Cardiac muscle cell (in vitro differentiated cells and primary cell): ENCODE data around the gene KLHL8. TPM values are rescaled to one million over a fixed set of nuclear protein-coding genes. Genes with fewer than 3 reads are reported as not detected.

Source experiments
- DNase-seq, 2 donors: peaks; one replicate each; pipeline versions ENCODE4 v3.0.0 to v3.0.0-alpha.2; 2010 to 2017; ENCODE audit warnings: low read depth in 1 of 2, low spot score in 1 of 2
- H3K27ac ChIP-seq: fragments of 200-600 bp; sonication (generic); 2 replicates; pipeline ENCODE4 v1.5.1; 2016
- H3K27me3 ChIP-seq: fragments of 200-600 bp; sonication (generic); 2 replicates; pipeline ENCODE4 v1.6.0; 2016; ENCODE audit warnings: control low read depth
- H3K36me3 ChIP-seq: fragments of 200-600 bp; sonication (generic); 2 replicates; pipeline ENCODE4 v1.5.1; 2016; ENCODE audit warnings: control low read depth
- H3K4me1 ChIP-seq: fragments of 200-600 bp; sonication (generic); 2 replicates; pipeline ENCODE4 v1.8.1; 2017; ENCODE audit warnings: low read depth, mild to moderate bottlenecking, mixed run types
- H3K4me3 ChIP-seq: fragments of 200-600 bp; sonication (generic); 2 replicates; pipeline ENCODE4 v1.5.1; 2016; ENCODE audit warnings: mild to moderate bottlenecking
- H3K9me3 ChIP-seq: fragments of 200-600 bp; sonication (generic); 2 replicates; pipeline ENCODE4 v1.5.1; 2017; ENCODE audit warnings: low read depth, mild to moderate bottlenecking, control low read depth
- CTCF ChIP-seq: IDR thresholded peaks from 2 replicates; pipeline ENCODE4 v1.5.1; 2012; ENCODE audit warnings: low read depth, mild to moderate bottlenecking, low read length
- polyA plus RNA-seq: library from polyadenylated mRNA; unstranded; fragments of >200 nt; fragmentation: Nextera tagmentation; extraction: Ambion mirVana; gene quantifications from 2 replicates; pipeline ENCODE4 v1.2.1, GENCODE V29; 2016
- total RNA-seq: library from RNA; depleted of rRNA; stranded (reverse); fragments of >200 nt; gene quantifications from 2 replicates; pipeline ENCODE4 v1.2.3, GENCODE V29; 2016

Gene KLHL8
- total and polyA plus RNA-seq, 2 experiments from 2014 or later, result 5.4 to 8.0 TPM

GRCh38 chr4:87179751-87180150, 40.7 kb downstream of the KLHL8 start:
- H3K36me3 ChIP-seq, result no peaks in the 10 kb centered on the region
- DNase-seq, result peak in 1 of 2 donors; percentile 69
- no peak overlapping the region for H3K27ac ChIP-seq
- no peak for TF ChIP-seq CTCF
- no peaks in the 10 kb centered on the region for H3K9me3 ChIP-seq
- H3K27me3 ChIP-seq, result no peaks in the 10 kb centered on the region
- no peak overlapping the region for H3K4me3 ChIP-seq
- H3K4me1 ChIP-seq, result no peaks in the 10 kb centered on the region

GRCh38 chr4:87174672-87175071, 45.7 kb downstream of the KLHL8 start:
- Histone ChIP-seq H3K4me3 (no peak overlapping the region), H3K27me3 (no peaks in the 10 kb centered on the region), H3K4me1 (no peaks in the 10 kb centered on the region), H3K27ac (no peak overlapping the region), H3K36me3 (no peaks in the 10 kb centered on the region), H3K9me3 (no peaks in the 10 kb centered on the region)
- TF ChIP-seq CTCF, result no peak
- no peak for DNase-seq

DNA sequence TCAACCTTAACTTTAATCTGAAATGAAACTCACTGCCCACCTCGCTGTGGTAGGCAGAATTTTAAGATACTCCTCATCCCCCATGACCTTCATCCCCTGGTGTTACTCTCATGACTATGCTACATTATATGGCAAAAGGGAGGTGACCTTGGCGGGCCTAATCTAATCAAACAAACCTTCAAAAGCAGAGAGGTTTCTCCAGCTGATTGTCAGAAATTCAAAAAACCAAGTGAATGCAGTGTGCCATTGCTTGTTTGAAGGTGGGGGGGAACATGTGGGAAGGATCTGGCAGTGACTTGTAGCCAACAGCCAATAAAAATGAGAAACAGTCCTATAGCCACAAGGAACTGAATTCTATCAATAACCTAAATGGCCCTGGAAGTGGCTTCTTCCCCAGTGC, 48.5 kb downstream of the KLHL8 start:
- no peak overlapping the region for H3K27ac ChIP-seq
- no peak for DNase-seq
- H3K36me3 ChIP-seq, result no peaks in the 10 kb centered on the region
- H3K27me3 ChIP-seq, result no peaks in the 10 kb centered on the region
- no peak for TF ChIP-seq CTCF
- no peaks in the 10 kb centered on the region for H3K9me3 ChIP-seq
- H3K4me1 ChIP-seq, result no peaks in the 10 kb centered on the region
- H3K4me3 ChIP-seq, result no peak overlapping the region

GRCh38 chr4:87166296-87166854, 54.0 kb downstream of the KLHL8 start:
- Histone ChIP-seq H3K4me1 (no peaks in the 10 kb centered on the region), H3K27me3 (no peaks in the 10 kb centered on the region), H3K9me3 (no peaks in the 10 kb centered on the region), H3K27ac (no peak overlapping the region), H3K36me3 (no peaks in the 10 kb centered on the region), H3K4me3 (no peak overlapping the region)
- no peak for TF ChIP-seq CTCF
- DNase-seq, result no peak

DNA sequence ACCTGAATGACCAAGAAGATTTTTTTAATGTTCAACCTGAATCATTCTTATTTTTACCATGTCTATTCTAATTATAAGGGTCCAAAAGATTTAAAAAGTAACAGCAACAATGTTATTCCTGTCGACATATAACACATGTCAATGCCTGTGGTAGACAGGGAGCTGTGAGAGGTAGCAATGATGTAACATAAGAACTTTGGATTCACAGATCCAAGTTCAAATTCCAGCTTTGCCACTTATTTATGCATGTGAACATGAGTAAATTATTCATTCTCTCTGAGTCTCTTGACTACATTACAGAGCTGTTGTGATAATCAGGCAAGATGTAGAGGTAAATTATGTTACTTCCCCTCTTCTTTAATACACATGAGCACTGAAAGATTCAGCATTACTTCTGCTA, 54.5 kb downstream of the KLHL8 start:
- no peaks in the 10 kb centered on the region for H3K4me1 ChIP-seq
- H3K9me3 ChIP-seq, result no peaks in the 10 kb centered on the region
- DNase-seq, result no peak
- no peak for TF ChIP-seq CTCF
- H3K36me3 ChIP-seq, result no peaks in the 10 kb centered on the region
- no peak overlapping the region for H3K27ac ChIP-seq
- no peak overlapping the region for H3K4me3 ChIP-seq
- H3K27me3 ChIP-seq, result no peaks in the 10 kb centered on the region
